Activated naive CD4-positive, alpha-beta T cell treated with anti-CD3 and anti-CD28 coated beads for 36 hours (primary cell): ENCODE data around the gene DYDC2. TPM values are rescaled to one million over a fixed set of nuclear protein-coding genes. Genes with fewer than 3 reads are reported as not detected.

Experiments
- CTCF ChIA-PET: fragments of 350-600 bp; sonication (Branson Sonifier 250); formaldehyde crosslinking; loops from one replicate; lab custom pipeline; 2021; ENCODE audit warnings: antibody characterized with exemption; lab: Charles Lee
- DNase-seq: peaks from one replicate; pipeline ENCODE4 v3.0.0-alpha.2; 2020
- H3K27ac Mint-ChIP-seq: one replicate; pipeline ENCODE4 v1.8.0; 2021; ENCODE audit warnings: mild to moderate bottlenecking, mixed read lengths
- H3K27me3 Mint-ChIP-seq: one replicate; pipeline ENCODE4 v1.8.0; 2021; ENCODE audit warnings: low read depth, mixed read lengths
- H3K36me3 Mint-ChIP-seq: one replicate; pipeline ENCODE4 v1.8.0; 2021; ENCODE audit warnings: low read depth, mixed read lengths
- H3K4me1 Mint-ChIP-seq: one replicate; pipeline ENCODE4 v1.8.0; 2021; ENCODE audit warnings: low read depth, mixed read lengths
- H3K4me3 Mint-ChIP-seq: one replicate; pipeline ENCODE4 v1.8.0; 2021; ENCODE audit warnings: mild to moderate bottlenecking, moderate library complexity, mixed read lengths
- H3K9me3 Mint-ChIP-seq: one replicate; pipeline ENCODE4 v1.8.0; 2021; ENCODE audit warnings: mixed read lengths
- intact Hi-C: fragments of 100-400 bp; cut with micrococcal nuclease; formaldehyde crosslinking; loops from one replicate; pipeline ENCODE4 v1.15.1; 2023
- total RNA-seq, 2 experiments: library from RNA; stranded (reverse); gene quantifications; one replicate each; pipeline ENCODE4 v1.2.3, GENCODE V29; 2021

Gene DYDC2
- total RNA-seq, result not detected

GRCh38 chr10:80356563-80356988, at the start of gene DYDC2, which contains the start of gene DYDC1:
DYDC2 (plus strand) TSS chr10:80356781; CDS start chr10:80362444, 5,663 bp downstream.
DYDC1 (minus strand) TSS chr10:80356755; CDS start chr10:80352601, 4,154 bp downstream.
- CTCF ChIA-PET, result no interaction called here
- Mint-ChIP-seq H3K36me3 (no peaks in the 10 kb centered on the region), H3K9me3 (peaks cover 2% of the 10 kb centered on the region), H3K27ac (no peak within 1 kb of the TSS), H3K4me3 (peak within 1 kb of the TSS; percentile 71), H3K27me3 (peaks cover 22% of the 10 kb centered on the region), H3K4me1 (peaks cover 8% of the 10 kb centered on the region)
- intact Hi-C loops, result no loop called here
- DNase-seq, result peak; percentile 68

- Mint-ChIP-seq H3K36me3 (no peaks in the 10 kb centered on the region), H3K27ac (no peak overlapping the region), H3K27me3 (no peaks in the 10 kb centered on the region), H3K9me3 (no peaks in the 10 kb centered on the region), H3K4me3 (no peak overlapping the region), H3K4me1 (no peaks in the 10 kb centered on the region)
- DNase-seq, result no peak
- intact Hi-C loops, result no loop called here
- CTCF ChIA-PET, result no interaction called here
Measured at GRCh38 chr10:80313523-80313922, 43.1 kb upstream of the DYDC2 start.

GRCh38 chr10:80315391-80315790, 41.2 kb upstream of the DYDC2 start:
- CTCF ChIA-PET, result no interaction called here

GRCh38 chr10:80318742-80319141, 37.8 kb upstream of the DYDC2 start:
- intact Hi-C loops, result no loop called here
- Mint-ChIP-seq H3K27me3 (no peaks in the 10 kb centered on the region), H3K36me3 (no peaks in the 10 kb centered on the region), H3K4me1 (no peaks in the 10 kb centered on the region), H3K9me3 (no peaks in the 10 kb centered on the region), H3K27ac (no peak overlapping the region), H3K4me3 (no peak overlapping the region)
- DNase-seq, result no peak
- CTCF ChIA-PET, result no interaction called here

More at GRCh38 chr10:80315391-80315790, 41.2 kb upstream of the DYDC2 start:
- Mint-ChIP-seq H3K9me3 (no peaks in the 10 kb centered on the region), H3K27me3 (no peaks in the 10 kb centered on the region), H3K36me3 (no peaks in the 10 kb centered on the region), H3K4me1 (no peaks in the 10 kb centered on the region), H3K4me3 (no peak overlapping the region), H3K27ac (no peak overlapping the region)
- no peak for DNase-seq
- intact Hi-C loops, result no loop called here

GRCh38 chr10:80319318-80319717, 37.3 kb upstream of the DYDC2 start:
- Mint-ChIP-seq H3K9me3 (no peaks in the 10 kb centered on the region), H3K27ac (no peak overlapping the region), H3K27me3 (no peaks in the 10 kb centered on the region), H3K36me3 (no peaks in the 10 kb centered on the region), H3K4me3 (no peak overlapping the region), H3K4me1 (no peaks in the 10 kb centered on the region)
- DNase-seq, result no peak
- intact Hi-C loops, result no loop called here
- CTCF ChIA-PET, result no interaction called here

- no peak for DNase-seq
- Mint-ChIP-seq H3K36me3 (no peaks in the 10 kb centered on the region), H3K27me3 (no peaks in the 10 kb centered on the region), H3K4me1 (no peaks in the 10 kb centered on the region), H3K27ac (no peak overlapping the region), H3K9me3 (no peaks in the 10 kb centered on the region), H3K4me3 (no peak overlapping the region)
- CTCF ChIA-PET, result no interaction called here
- intact Hi-C loops, result no loop called here
Measured at GRCh38 chr10:80319725-80320290, 36.8 kb upstream of the DYDC2 start.

- intact Hi-C loops, result no loop called here
- no peaks in the 10 kb centered on the region for H3K4me1 Mint-ChIP-seq
- H3K4me3 Mint-ChIP-seq, result no peak overlapping the region
- no peak for DNase-seq
- H3K9me3 Mint-ChIP-seq, result no peaks in the 10 kb centered on the region
- H3K27ac Mint-ChIP-seq, result no peak overlapping the region
- no peaks in the 10 kb centered on the region for H3K36me3 Mint-ChIP-seq
- no peaks in the 10 kb centered on the region for H3K27me3 Mint-ChIP-seq
- CTCF ChIA-PET, result no interaction called here
Measured at GRCh38 chr10:80320377-80320776, 36.2 kb upstream of the DYDC2 start.

- no peak overlapping the region for H3K4me3 Mint-ChIP-seq
- no peak for DNase-seq
- H3K4me1 Mint-ChIP-seq, result no peaks in the 10 kb centered on the region
- intact Hi-C loops, result no loop called here
- H3K9me3 Mint-ChIP-seq, result no peaks in the 10 kb centered on the region
- H3K27me3 Mint-ChIP-seq, result no peaks in the 10 kb centered on the region
- CTCF ChIA-PET, result interaction anchor here (1.3 kb wide), 1 partner anchor 57 kb away, joined by 5 read pairs; no protein-coding TSS in a partner anchor
- no peaks in the 10 kb centered on the region for H3K36me3 Mint-ChIP-seq
- no peak overlapping the region for H3K27ac Mint-ChIP-seq
Measured at GRCh38 chr10:80321183-80321582, 35.4 kb upstream of the DYDC2 start.

- no peak for DNase-seq
- Mint-ChIP-seq H3K4me3 (no peak overlapping the region), H3K9me3 (no peaks in the 10 kb centered on the region), H3K27me3 (no peaks in the 10 kb centered on the region), H3K36me3 (no peaks in the 10 kb centered on the region), H3K4me1 (no peaks in the 10 kb centered on the region), H3K27ac (no peak overlapping the region)
- CTCF ChIA-PET, result interaction anchor here (1.3 kb wide), 1 partner anchor 56 kb away, joined by 5 read pairs; no protein-coding TSS in a partner anchor
- intact Hi-C loops, result no loop called here
Measured at GRCh38 chr10:80322158-80322557, 34.4 kb upstream of the DYDC2 start.

GRCh38 chr10:80322711-80323110, 33.9 kb upstream of the DYDC2 start:
- CTCF ChIA-PET, result interaction anchor here (1.0 kb wide), 1 partner anchor 183 kb away, joined by 3 read pairs; no protein-coding TSS in a partner anchor
- H3K4me3 Mint-ChIP-seq, result no peak overlapping the region
- DNase-seq, result no peak
- no peaks in the 10 kb centered on the region for H3K4me1 Mint-ChIP-seq
- H3K9me3 Mint-ChIP-seq, result no peaks in the 10 kb centered on the region
- H3K27me3 Mint-ChIP-seq, result no peaks in the 10 kb centered on the region
- no peak overlapping the region for H3K27ac Mint-ChIP-seq
- no peaks in the 10 kb centered on the region for H3K36me3 Mint-ChIP-seq
- intact Hi-C loops, result no loop called here

GRCh38 chr10:80323311-80323710, 33.3 kb upstream of the DYDC2 start:
- no peaks in the 10 kb centered on the region for H3K4me1 Mint-ChIP-seq
- H3K27ac Mint-ChIP-seq, result no peak overlapping the region
- no peak for DNase-seq
- CTCF ChIA-PET, result interaction anchor here (1.0 kb wide), 1 partner anchor 182 kb away, joined by 3 read pairs; no protein-coding TSS in a partner anchor
- no peak overlapping the region for H3K4me3 Mint-ChIP-seq
- H3K36me3 Mint-ChIP-seq, result no peaks in the 10 kb centered on the region
- no peaks in the 10 kb centered on the region for H3K27me3 Mint-ChIP-seq
- intact Hi-C loops, result no loop called here
- no peaks in the 10 kb centered on the region for H3K9me3 Mint-ChIP-seq

- CTCF ChIA-PET, result no interaction called here
- H3K9me3 Mint-ChIP-seq, result no peaks in the 10 kb centered on the region
- no peak overlapping the region for H3K4me3 Mint-ChIP-seq
- H3K4me1 Mint-ChIP-seq, result no peaks in the 10 kb centered on the region
- DNase-seq, result no peak
- intact Hi-C loops, result no loop called here
- H3K36me3 Mint-ChIP-seq, result no peaks in the 10 kb centered on the region
- no peaks in the 10 kb centered on the region for H3K27me3 Mint-ChIP-seq
- H3K27ac Mint-ChIP-seq, result no peak overlapping the region
Measured at GRCh38 chr10:80324086-80324485, 32.5 kb upstream of the DYDC2 start.

GRCh38 chr10:80324891-80325364, 31.7 kb upstream of the DYDC2 start:
- CTCF ChIA-PET, result no interaction called here
- no peak overlapping the region for H3K27ac Mint-ChIP-seq
- DNase-seq, result no peak
- no peaks in the 10 kb centered on the region for H3K27me3 Mint-ChIP-seq
- intact Hi-C loops, result no loop called here
- H3K4me3 Mint-ChIP-seq, result no peak overlapping the region
- H3K9me3 Mint-ChIP-seq, result no peaks in the 10 kb centered on the region
- H3K4me1 Mint-ChIP-seq, result no peaks in the 10 kb centered on the region
- H3K36me3 Mint-ChIP-seq, result no peaks in the 10 kb centered on the region
